ENCODE data around the gene SPNS1.

GRCh38 chr16:29030086-29030840 is 55.7 kb downstream of the SPNS1 start:
- TF ChIP-seq CTCF (IDR thresholded peaks at IDR 0.05): no peak
- TF ChIP-seq ZFX (IDR thresholded peaks at IDR 0.05; ENCODE audit: borderline replicate concordance): no peak
